ENCODE data around the gene TFDP2. TPM values are rescaled to one million over a fixed set of nuclear protein-coding genes. Genes with fewer than 3 reads are reported as not detected.

The TFDP2 gene
- total RNA-seq, 1 experiment from 2014 or later: 48.2 TPM

DNA sequence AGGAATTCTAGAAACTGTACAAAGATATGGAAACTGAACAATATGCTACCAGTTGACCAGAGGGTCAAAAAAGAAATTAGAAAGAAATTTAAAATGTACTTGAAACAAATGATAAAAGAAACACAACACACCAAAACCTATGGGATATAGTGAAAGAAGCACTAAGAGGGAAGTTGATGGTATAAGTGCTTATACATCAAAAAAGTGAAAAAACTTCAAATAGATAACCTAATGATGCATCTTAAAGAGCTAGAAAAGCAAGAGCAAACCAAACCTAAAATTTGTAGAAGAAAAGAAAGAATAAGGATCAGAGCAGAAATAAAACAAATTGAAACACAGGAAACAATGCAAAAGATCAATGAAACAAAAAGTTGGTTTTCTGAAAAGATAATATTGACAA is 68.2 kb downstream of the TFDP2 start:
- no peaks in the 10 kb centered on the region for H3K36me3 Mint-ChIP-seq
- POLR2A ChIA-PET: no interaction called here

DNA sequence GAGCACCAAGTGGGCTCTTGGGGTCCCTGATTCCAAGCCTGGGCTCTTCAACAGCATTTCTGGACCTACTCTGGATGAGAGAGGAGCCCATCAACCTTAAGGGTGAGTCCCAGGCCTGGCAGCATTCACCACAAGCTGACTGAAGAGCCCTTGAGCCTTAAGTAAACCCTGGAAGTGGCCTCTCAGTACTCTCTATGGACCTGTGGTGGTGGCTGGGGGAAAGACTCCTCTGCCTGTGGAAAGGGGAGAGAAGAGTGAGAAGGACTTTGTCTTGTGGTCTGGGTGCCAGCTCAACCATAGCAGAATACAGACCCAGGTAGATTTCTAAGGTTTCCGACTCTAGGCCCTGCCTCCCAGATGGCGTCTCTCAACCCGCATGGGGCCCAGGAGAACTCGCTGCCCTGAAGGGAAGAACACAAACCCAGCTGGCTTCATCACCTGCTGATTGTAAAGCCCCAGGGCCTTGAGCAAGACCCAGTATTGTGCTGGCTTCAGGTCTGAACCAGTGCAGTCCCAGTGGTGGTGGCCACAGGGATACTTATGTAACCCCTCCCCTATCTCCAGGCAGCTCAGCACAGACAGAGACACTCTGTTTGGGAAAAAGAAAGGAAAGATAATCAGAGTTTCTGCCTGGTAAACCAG is 71.4 kb downstream of the TFDP2 start:
- CTCF ChIA-PET: no interaction called here
- TF ChIP-seq, protein P1, sequence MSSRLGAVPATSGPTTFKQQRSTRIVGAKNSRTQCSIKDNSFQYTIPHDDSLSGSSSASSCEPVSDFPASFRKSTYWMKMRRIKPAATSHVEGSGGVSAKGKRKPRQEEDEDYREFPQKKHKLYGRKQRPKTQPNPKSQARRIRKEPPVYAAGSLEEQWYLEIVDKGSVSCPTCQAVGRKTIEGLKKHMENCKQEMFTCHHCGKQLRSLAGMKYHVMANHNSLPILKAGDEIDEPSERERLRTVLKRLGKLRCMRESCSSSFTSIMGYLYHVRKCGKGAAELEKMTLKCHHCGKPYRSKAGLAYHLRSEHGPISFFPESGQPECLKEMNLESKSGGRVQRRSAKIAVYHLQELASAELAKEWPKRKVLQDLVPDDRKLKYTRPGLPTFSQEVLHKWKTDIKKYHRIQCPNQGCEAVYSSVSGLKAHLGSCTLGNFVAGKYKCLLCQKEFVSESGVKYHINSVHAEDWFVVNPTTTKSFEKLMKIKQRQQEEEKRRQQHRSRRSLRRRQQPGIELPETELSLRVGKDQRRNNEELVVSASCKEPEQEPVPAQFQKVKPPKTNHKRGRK (CRISPR knock-in tag; IDR thresholded peaks at IDR 0.05; ENCODE audit: borderline replicate concordance): no peak
- TF ChIP-seq CREB1 (CRISPR knock-in tag; IDR thresholded peaks at IDR 0.05) (no peak), FOXK1 (CRISPR knock-in tag; IDR thresholded peaks at IDR 0.05) (no peak), NFE2L1 (CRISPR knock-in tag; IDR thresholded peaks at IDR 0.05) (no peak)
- TF ChIP-seq, protein P2, sequence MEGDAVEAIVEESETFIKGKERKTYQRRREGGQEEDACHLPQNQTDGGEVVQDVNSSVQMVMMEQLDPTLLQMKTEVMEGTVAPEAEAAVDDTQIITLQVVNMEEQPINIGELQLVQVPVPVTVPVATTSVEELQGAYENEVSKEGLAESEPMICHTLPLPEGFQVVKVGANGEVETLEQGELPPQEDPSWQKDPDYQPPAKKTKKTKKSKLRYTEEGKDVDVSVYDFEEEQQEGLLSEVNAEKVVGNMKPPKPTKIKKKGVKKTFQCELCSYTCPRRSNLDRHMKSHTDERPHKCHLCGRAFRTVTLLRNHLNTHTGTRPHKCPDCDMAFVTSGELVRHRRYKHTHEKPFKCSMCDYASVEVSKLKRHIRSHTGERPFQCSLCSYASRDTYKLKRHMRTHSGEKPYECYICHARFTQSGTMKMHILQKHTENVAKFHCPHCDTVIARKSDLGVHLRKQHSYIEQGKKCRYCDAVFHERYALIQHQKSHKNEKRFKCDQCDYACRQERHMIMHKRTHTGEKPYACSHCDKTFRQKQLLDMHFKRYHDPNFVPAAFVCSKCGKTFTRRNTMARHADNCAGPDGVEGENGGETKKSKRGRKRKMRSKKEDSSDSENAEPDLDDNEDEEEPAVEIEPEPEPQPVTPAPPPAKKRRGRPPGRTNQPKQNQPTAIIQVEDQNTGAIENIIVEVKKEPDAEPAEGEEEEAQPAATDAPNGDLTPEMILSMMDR (IDR thresholded peaks at IDR 0.05): no peak
- POLR2A ChIA-PET: no interaction called here
- Mint-ChIP-seq H3K36me3 (no peaks in the 10 kb centered on the region), H3K27ac (no peak overlapping the region), H3K4me3 (no peak overlapping the region), H3K9me3 (no peaks in the 10 kb centered on the region), H3K4me1 (peaks cover 9% of the 10 kb centered on the region), H3K27me3 (ENCODE audit: low read depth) (no peaks in the 10 kb centered on the region)
- no peak for DNase-seq (ENCODE audit: low spot score)
- no peak; the same call in 1 of the 2 replicates for ATAC-seq

More for the DNA sequence above, 68.2 kb downstream of the TFDP2 start:
- H3K27me3 Mint-ChIP-seq (ENCODE audit: low read depth): no peaks in the 10 kb centered on the region
- peaks cover 7% of the 10 kb centered on the region for H3K9me3 Mint-ChIP-seq
- DNase-seq (ENCODE audit: low spot score) (no peak), ATAC-seq (no peak)
- CTCF ChIA-PET: no interaction called here
- H3K4me1 Mint-ChIP-seq: no peaks in the 10 kb centered on the region
- H3K4me3 Mint-ChIP-seq: no peak overlapping the region
- H3K27ac Mint-ChIP-seq: no peak overlapping the region
- no peak for TF ChIP-seq IRF2 (CRISPR knock-in tag; IDR thresholded peaks at IDR 0.05; ENCODE audit: borderline replicate concordance, low read depth)
- TF ChIP-seq, protein P1 (CRISPR knock-in tag; IDR thresholded peaks at IDR 0.05; ENCODE audit: borderline replicate concordance): no peak

DNA sequence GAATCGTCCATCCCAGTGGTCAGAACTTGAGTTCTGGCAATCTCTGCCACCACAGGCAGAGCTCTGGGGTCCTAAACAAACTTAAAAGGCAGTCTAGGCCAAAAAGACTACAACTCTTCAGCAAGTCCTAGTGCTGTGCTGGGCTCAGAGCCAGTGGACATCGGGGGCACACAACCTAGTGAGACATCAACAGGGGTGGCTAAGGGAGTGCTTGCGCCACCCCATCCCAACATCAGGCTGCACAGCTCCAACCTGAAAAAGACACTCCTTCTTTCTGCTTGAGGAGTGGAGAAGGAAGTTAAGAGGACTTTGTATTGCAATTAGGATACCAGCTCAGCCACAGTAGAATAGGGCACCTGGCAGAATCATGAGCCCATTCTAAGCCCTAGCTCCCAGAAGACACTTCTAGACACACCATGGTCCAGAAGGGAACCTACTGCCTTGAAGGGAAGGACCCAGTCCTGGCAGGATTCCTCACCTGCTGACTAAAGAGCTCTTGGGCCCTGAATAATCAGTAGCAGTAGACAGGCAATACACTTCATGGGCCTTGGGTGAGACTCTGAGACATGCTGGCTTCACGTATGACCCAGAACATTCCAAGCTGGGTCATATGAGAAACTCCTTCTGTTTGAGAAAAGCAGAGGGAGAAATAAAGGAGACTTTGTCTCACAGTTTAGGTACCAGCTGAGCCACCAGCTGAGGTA is 72.0 kb downstream of the TFDP2 start:
- ChIA-PET CTCF (no interaction called here), POLR2A (interaction anchor here (0.5 to 0.9 kb wide), 2 partner anchors 12 to 515 kb away, joined by 3 read pairs; no protein-coding TSS in a partner anchor)
- H3K27me3 Mint-ChIP-seq (ENCODE audit: low read depth): no peaks in the 10 kb centered on the region
- TF ChIP-seq, protein P3, sequence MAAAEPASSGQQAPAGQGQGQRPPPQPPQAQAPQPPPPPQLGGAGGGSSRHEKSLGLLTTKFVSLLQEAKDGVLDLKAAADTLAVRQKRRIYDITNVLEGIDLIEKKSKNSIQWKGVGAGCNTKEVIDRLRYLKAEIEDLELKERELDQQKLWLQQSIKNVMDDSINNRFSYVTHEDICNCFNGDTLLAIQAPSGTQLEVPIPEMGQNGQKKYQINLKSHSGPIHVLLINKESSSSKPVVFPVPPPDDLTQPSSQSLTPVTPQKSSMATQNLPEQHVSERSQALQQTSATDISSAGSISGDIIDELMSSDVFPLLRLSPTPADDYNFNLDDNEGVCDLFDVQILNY (CRISPR knock-in tag; IDR thresholded peaks at IDR 0.05): no peak
- TF ChIP-seq ZNF121 (CRISPR knock-in tag; IDR thresholded peaks at IDR 0.05): no peak
- TF ChIP-seq FOXJ3 (CRISPR knock-in tag; IDR thresholded peaks at IDR 0.05; ENCODE audit: borderline replicate concordance): no peak
- TF ChIP-seq, protein P4, sequence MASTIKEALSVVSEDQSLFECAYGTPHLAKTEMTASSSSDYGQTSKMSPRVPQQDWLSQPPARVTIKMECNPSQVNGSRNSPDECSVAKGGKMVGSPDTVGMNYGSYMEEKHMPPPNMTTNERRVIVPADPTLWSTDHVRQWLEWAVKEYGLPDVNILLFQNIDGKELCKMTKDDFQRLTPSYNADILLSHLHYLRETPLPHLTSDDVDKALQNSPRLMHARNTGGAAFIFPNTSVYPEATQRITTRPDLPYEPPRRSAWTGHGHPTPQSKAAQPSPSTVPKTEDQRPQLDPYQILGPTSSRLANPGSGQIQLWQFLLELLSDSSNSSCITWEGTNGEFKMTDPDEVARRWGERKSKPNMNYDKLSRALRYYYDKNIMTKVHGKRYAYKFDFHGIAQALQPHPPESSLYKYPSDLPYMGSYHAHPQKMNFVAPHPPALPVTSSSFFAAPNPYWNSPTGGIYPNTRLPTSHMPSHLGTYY (CRISPR knock-in tag; IDR thresholded peaks at IDR 0.05): no peak
- no peak for TF ChIP-seq NR3C1 (CRISPR knock-in tag; conservative IDR thresholded peaks at IDR 0.05; ENCODE audit: low read depth)
- TF ChIP-seq, protein P5, sequence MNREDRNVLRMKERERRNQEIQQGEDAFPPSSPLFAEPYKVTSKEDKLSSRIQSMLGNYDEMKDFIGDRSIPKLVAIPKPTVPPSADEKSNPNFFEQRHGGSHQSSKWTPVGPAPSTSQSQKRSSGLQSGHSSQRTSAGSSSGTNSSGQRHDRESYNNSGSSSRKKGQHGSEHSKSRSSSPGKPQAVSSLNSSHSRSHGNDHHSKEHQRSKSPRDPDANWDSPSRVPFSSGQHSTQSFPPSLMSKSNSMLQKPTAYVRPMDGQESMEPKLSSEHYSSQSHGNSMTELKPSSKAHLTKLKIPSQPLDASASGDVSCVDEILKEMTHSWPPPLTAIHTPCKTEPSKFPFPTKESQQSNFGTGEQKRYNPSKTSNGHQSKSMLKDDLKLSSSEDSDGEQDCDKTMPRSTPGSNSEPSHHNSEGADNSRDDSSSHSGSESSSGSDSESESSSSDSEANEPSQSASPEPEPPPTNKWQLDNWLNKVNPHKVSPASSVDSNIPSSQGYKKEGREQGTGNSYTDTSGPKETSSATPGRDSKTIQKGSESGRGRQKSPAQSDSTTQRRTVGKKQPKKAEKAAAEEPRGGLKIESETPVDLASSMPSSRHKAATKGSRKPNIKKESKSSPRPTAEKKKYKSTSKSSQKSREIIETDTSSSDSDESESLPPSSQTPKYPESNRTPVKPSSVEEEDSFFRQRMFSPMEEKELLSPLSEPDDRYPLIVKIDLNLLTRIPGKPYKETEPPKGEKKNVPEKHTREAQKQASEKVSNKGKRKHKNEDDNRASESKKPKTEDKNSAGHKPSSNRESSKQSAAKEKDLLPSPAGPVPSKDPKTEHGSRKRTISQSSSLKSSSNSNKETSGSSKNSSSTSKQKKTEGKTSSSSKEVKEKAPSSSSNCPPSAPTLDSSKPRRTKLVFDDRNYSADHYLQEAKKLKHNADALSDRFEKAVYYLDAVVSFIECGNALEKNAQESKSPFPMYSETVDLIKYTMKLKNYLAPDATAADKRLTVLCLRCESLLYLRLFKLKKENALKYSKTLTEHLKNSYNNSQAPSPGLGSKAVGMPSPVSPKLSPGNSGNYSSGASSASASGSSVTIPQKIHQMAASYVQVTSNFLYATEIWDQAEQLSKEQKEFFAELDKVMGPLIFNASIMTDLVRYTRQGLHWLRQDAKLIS (CRISPR knock-in tag; IDR thresholded peaks at IDR 0.05; ENCODE audit: borderline replicate concordance): no peak
- TF ChIP-seq, protein P6, sequence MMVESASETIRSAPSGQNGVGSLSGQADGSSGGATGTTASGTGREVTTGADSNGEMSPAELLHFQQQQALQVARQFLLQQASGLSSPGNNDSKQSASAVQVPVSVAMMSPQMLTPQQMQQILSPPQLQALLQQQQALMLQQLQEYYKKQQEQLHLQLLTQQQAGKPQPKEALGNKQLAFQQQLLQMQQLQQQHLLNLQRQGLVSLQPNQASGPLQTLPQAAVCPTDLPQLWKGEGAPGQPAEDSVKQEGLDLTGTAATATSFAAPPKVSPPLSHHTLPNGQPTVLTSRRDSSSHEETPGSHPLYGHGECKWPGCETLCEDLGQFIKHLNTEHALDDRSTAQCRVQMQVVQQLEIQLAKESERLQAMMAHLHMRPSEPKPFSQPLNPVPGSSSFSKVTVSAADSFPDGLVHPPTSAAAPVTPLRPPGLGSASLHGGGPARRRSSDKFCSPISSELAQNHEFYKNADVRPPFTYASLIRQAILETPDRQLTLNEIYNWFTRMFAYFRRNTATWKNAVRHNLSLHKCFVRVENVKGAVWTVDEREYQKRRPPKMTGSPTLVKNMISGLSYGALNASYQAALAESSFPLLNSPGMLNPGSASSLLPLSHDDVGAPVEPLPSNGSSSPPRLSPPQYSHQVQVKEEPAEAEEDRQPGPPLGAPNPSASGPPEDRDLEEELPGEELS (CRISPR knock-in tag; IDR thresholded peaks at IDR 0.05): no peak
- TF ChIP-seq, protein P7, sequence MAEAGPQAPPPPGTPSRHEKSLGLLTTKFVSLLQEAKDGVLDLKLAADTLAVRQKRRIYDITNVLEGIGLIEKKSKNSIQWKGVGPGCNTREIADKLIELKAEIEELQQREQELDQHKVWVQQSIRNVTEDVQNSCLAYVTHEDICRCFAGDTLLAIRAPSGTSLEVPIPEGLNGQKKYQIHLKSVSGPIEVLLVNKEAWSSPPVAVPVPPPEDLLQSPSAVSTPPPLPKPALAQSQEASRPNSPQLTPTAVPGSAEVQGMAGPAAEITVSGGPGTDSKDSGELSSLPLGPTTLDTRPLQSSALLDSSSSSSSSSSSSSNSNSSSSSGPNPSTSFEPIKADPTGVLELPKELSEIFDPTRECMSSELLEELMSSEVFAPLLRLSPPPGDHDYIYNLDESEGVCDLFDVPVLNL (CRISPR knock-in tag; IDR thresholded peaks at IDR 0.05; ENCODE audit: borderline replicate concordance, low read depth): no peak
- no peak for ATAC-seq
- no peaks in the 10 kb centered on the region for H3K9me3 Mint-ChIP-seq
- H3K27ac Mint-ChIP-seq: no peak overlapping the region
- H3K4me1 Mint-ChIP-seq: peaks cover 14% of the 10 kb centered on the region
- no peak overlapping the region for H3K4me3 Mint-ChIP-seq
- DNase-seq (ENCODE audit: low spot score): no peak
- no peaks in the 10 kb centered on the region for H3K36me3 Mint-ChIP-seq

Measured in WTC11 (cell line).